ENCODE results near the gene DOCK9.

GRCh38 chr13:99002172-99002710, 24.4 kb upstream of the DOCK9 start:
- TF ChIP-seq CTCF (conservative IDR thresholded peaks at IDR 0.05 in 1 of 2, IDR thresholded peaks at IDR 0.05 in 1 of 2; ENCODE audit: low read depth in 1 of 2, low read length in 2 of 2), result no peak
- TF ChIP-seq EZH2 (IDR thresholded peaks at IDR 0.05; ENCODE audit: low read length, missing control alignments), result no peak
